WTC11 (cell line): ENCODE results near the gene ZNF362. TPM values are rescaled to one million over a fixed set of nuclear protein-coding genes. Genes with fewer than 3 reads are reported as not detected.

Source experiments
- ATAC-seq: fragments of 200-7000 bp; cut with Tn5 transposase; 2 replicates; pipeline ENCODE4 v1.10.0; 2021; ENCODE audit warnings: mild to moderate bottlenecking, moderate library complexity
- CTCF ChIA-PET: fragments of 300-600 bp; sonication (Branson Sonifier 250); formaldehyde crosslinking; loops from one replicate; lab custom pipeline; 2021; ENCODE audit warnings: antibody characterized with exemption; lab: Charles Lee
- POLR2A ChIA-PET: fragments of 350-600 bp; sonication (Branson Sonifier 250); formaldehyde crosslinking; loops from one replicate; lab custom pipeline; 2021; ENCODE audit warnings: antibody characterized with exemption; lab: Charles Lee
- DNase-seq: peaks from one replicate; pipeline ENCODE4 v3.0.0; 2021; ENCODE audit warnings: low spot score
- H3K27ac Mint-ChIP-seq: 2 replicates; pipeline ENCODE4 v1.8.0; 2021; ENCODE audit warnings: mixed read lengths
- H3K27me3 Mint-ChIP-seq: 2 replicates; pipeline ENCODE4 v1.8.0; 2021; ENCODE audit warnings: low read depth, mild to moderate bottlenecking, moderate library complexity, mixed read lengths
- H3K36me3 Mint-ChIP-seq: 2 replicates; pipeline ENCODE4 v1.8.0; 2021; ENCODE audit warnings: mixed read lengths
- H3K4me1 Mint-ChIP-seq: 2 replicates; pipeline ENCODE4 v1.8.0; 2022; ENCODE audit warnings: mixed read lengths
- H3K4me3 Mint-ChIP-seq: 2 replicates; pipeline ENCODE4 v1.8.0; 2021; ENCODE audit warnings: mild to moderate bottlenecking, moderate library complexity, mixed read lengths
- H3K9me3 Mint-ChIP-seq: 2 replicates; pipeline ENCODE4 v1.8.0; 2021; ENCODE audit warnings: mixed read lengths
- ATF1 ChIP-seq: sonication (generic); formaldehyde crosslinking; IDR thresholded peaks from 2 replicates; pipeline ENCODE4 v1.8.1; 2023; ENCODE audit warnings: mild to moderate bottlenecking, moderate library complexity, missing genetic modification reagents
- NR1H2 ChIP-seq: sonication (generic); formaldehyde crosslinking; IDR thresholded peaks from 2 replicates; pipeline ENCODE4 v1.9.0; 2021; ENCODE audit warnings: mild to moderate bottlenecking, moderate library complexity, missing genetic modification reagents
- NR3C1 ChIP-seq: sonication (generic); formaldehyde crosslinking; conservative IDR thresholded peaks from 2 replicates; pipeline ENCODE4 v1.8.1; 2023; ENCODE audit warnings: low read depth, mild to moderate bottlenecking, missing genetic modification reagents
- PRRX2 ChIP-seq: fragments of 250-450 bp; sonication (Bioruptor Pico); IDR thresholded peaks from 2 replicates; pipeline ENCODE4 v1.8.0; 2021; ENCODE audit warnings: mild to moderate bottlenecking
- ZNF219 ChIP-seq: sonication (generic); formaldehyde crosslinking; IDR thresholded peaks from 2 replicates; pipeline ENCODE4 v1.8.0; 2023; ENCODE audit warnings: missing genetic modification reagents, mild to moderate bottlenecking, borderline replicate concordance
- ZNF281 ChIP-seq: sonication (generic); formaldehyde crosslinking; IDR thresholded peaks from 2 replicates; pipeline ENCODE4 v1.8.0; 2023; ENCODE audit warnings: mild to moderate bottlenecking, missing genetic modification reagents
- total RNA-seq: library from RNA; stranded (reverse); gene quantifications from 3 replicates; pipeline ENCODE4 v1.2.3, GENCODE V29; 2021
- TF ChIP-seq, protein P1 (sequence below): fragments of 250-450 bp; sonication (Bioruptor Pico); conservative IDR thresholded peaks from 2 replicates; pipeline ENCODE4 v1.9.0; 2021; ENCODE audit warnings: mild to moderate bottlenecking
- TF ChIP-seq, protein P2 (sequence below): sonication (generic); formaldehyde crosslinking; conservative IDR thresholded peaks from 2 replicates; pipeline ENCODE4 v1.8.1; 2022; ENCODE audit warnings: mild to moderate bottlenecking, missing genetic modification reagents
- TF ChIP-seq, protein P3 (sequence below): sonication (generic); formaldehyde crosslinking; IDR thresholded peaks from 2 replicates; pipeline ENCODE4 v1.8.0; 2022; ENCODE audit warnings: mild to moderate bottlenecking, missing genetic modification reagents
- TF ChIP-seq, protein P4 (sequence below): sonication (generic); formaldehyde crosslinking; IDR thresholded peaks from 2 replicates; pipeline ENCODE4 v1.8.1; 2022; ENCODE audit warnings: mild to moderate bottlenecking, moderate library complexity, missing genetic modification reagents
- TF ChIP-seq, protein P5 (sequence below): sonication (generic); formaldehyde crosslinking; IDR thresholded peaks from 2 replicates; pipeline ENCODE4 v1.8.1; 2023; ENCODE audit warnings: mild to moderate bottlenecking, missing genetic modification reagents, borderline replicate concordance

ZNF362 gene
- total RNA-seq, 1 experiment from 2014 or later, result 24.2 TPM

- no peak overlapping the region for H3K4me3 Mint-ChIP-seq
- H3K27me3 Mint-ChIP-seq, result peaks cover 47% of the 10 kb centered on the region
- H3K9me3 Mint-ChIP-seq, result no peaks in the 10 kb centered on the region
- peaks cover 3% of the 10 kb centered on the region; the same call in 1 of the 2 replicates for H3K36me3 Mint-ChIP-seq
- no peak overlapping the region for H3K27ac Mint-ChIP-seq
- TF ChIP-seq PRRX2 (CRISPR knock-in tag) (no peak), NR3C1 (CRISPR knock-in tag) (no peak), NR1H2 (no peak), ZNF219 (CRISPR knock-in tag) (no peak)
- TF ChIP-seq, protein P1, sequence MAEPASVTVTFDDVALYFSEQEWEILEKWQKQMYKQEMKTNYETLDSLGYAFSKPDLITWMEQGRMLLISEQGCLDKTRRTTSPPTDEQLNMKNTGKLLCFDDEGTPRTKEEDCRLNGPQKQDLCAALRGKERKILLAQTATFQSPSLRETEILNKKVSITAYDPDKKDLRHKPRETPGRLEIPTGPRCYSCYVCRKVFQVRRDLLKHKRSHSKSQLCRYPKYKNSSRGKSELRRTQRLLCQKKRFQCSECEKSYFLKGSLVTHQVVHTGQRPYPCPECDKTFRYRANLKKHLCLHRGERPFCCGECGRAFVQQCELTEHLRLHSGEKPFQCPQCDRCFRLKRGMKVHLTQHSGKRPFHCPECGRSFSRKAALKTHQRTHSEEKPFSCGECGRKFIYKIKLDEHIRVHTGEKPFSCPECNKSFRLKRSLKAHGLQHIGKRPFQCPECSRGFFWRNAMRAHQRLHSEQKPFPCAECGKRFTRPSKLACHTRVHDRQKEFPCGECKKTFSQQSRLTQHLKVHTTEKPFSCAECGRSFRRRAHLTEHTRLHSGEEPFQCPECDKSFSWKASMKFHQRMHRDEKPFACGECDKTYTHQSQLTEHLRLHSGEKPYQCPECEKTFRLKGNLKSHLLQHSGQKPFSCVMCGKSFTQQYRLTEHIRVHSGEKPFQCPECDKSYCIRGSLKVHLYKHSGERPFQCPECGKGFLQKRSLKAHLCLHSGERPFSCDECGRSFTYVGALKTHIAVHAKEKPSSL (CRISPR knock-in tag), result no peak
- TF ChIP-seq, all 79 proteins: peak for 0
- CTCF ChIA-PET, result interaction anchor here (0.7 to 3.2 kb wide), 4 partner anchors 16 to 47 kb away, joined by 4 to 29 read pairs (median 6); no protein-coding TSS in a partner anchor
- DNase-seq (no peak), ATAC-seq (no peak)
- H3K4me1 Mint-ChIP-seq, result no peaks in the 10 kb centered on the region
- POLR2A ChIA-PET, result no interaction called here
Measured at GRCh38 chr1:33314416-33314815, 58.1 kb downstream of the ZNF362 start.

DNA sequence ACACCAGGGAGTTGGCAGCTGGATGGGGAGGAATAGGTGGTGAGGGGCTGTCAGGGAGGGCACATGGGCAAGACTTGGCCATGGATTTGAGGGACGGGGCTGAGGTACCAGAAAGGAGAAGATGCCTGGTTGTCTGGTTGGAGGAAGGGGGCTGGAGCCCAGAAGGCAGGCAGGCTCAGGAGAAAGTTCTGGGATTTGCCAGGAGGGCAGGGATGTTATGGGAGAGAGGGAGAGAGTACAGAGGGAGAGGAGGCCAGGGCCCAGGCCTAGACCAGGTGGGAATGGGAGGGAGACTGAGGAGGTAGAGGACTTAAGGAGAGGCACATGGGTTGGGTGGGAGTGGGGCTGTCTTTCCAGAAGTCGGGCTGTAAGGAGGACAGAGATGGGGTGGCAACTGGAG lies 60.3 kb downstream of the ZNF362 start:
- Mint-ChIP-seq H3K27me3 (peaks cover 30% of the 10 kb centered on the region), H3K4me3 (no peak overlapping the region), H3K4me1 (no peaks in the 10 kb centered on the region), H3K36me3 (no peaks in the 10 kb centered on the region), H3K9me3 (no peaks in the 10 kb centered on the region), H3K27ac (no peak overlapping the region)
- no peak for TF ChIP-seq NR3C1 (CRISPR knock-in tag)
- TF ChIP-seq, protein P2, sequence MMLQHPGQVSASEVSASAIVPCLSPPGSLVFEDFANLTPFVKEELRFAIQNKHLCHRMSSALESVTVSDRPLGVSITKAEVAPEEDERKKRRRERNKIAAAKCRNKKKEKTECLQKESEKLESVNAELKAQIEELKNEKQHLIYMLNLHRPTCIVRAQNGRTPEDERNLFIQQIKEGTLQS (CRISPR knock-in tag), result no peak
- TF ChIP-seq, protein P3, sequence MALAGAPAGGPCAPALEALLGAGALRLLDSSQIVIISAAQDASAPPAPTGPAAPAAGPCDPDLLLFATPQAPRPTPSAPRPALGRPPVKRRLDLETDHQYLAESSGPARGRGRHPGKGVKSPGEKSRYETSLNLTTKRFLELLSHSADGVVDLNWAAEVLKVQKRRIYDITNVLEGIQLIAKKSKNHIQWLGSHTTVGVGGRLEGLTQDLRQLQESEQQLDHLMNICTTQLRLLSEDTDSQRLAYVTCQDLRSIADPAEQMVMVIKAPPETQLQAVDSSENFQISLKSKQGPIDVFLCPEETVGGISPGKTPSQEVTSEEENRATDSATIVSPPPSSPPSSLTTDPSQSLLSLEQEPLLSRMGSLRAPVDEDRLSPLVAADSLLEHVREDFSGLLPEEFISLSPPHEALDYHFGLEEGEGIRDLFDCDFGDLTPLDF (CRISPR knock-in tag), result no peak
- TF ChIP-seq ATF1 (CRISPR knock-in tag), result no peak
- TF ChIP-seq ZNF281 (CRISPR knock-in tag), result no peak
- TF ChIP-seq, protein P4, sequence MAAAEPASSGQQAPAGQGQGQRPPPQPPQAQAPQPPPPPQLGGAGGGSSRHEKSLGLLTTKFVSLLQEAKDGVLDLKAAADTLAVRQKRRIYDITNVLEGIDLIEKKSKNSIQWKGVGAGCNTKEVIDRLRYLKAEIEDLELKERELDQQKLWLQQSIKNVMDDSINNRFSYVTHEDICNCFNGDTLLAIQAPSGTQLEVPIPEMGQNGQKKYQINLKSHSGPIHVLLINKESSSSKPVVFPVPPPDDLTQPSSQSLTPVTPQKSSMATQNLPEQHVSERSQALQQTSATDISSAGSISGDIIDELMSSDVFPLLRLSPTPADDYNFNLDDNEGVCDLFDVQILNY (CRISPR knock-in tag), result no peak
- TF ChIP-seq, protein P5, sequence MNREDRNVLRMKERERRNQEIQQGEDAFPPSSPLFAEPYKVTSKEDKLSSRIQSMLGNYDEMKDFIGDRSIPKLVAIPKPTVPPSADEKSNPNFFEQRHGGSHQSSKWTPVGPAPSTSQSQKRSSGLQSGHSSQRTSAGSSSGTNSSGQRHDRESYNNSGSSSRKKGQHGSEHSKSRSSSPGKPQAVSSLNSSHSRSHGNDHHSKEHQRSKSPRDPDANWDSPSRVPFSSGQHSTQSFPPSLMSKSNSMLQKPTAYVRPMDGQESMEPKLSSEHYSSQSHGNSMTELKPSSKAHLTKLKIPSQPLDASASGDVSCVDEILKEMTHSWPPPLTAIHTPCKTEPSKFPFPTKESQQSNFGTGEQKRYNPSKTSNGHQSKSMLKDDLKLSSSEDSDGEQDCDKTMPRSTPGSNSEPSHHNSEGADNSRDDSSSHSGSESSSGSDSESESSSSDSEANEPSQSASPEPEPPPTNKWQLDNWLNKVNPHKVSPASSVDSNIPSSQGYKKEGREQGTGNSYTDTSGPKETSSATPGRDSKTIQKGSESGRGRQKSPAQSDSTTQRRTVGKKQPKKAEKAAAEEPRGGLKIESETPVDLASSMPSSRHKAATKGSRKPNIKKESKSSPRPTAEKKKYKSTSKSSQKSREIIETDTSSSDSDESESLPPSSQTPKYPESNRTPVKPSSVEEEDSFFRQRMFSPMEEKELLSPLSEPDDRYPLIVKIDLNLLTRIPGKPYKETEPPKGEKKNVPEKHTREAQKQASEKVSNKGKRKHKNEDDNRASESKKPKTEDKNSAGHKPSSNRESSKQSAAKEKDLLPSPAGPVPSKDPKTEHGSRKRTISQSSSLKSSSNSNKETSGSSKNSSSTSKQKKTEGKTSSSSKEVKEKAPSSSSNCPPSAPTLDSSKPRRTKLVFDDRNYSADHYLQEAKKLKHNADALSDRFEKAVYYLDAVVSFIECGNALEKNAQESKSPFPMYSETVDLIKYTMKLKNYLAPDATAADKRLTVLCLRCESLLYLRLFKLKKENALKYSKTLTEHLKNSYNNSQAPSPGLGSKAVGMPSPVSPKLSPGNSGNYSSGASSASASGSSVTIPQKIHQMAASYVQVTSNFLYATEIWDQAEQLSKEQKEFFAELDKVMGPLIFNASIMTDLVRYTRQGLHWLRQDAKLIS, result no peak
- DNase-seq (no peak), ATAC-seq (no peak)
- POLR2A ChIA-PET, result no interaction called here
- CTCF ChIA-PET, result interaction anchor here (1.6 kb wide), 1 partner anchor 21 kb away, joined by 4 read pairs; no protein-coding TSS in a partner anchor
